Stimulated activated CD4-positive, alpha-beta T cell treated with anti-CD3 and anti-CD28 coated beads, Interleukin-12 subunit alpha, Interleukin-12 subunit beta, amount 100 ng/mL, for 48 hours (primary cell): Measurements from ENCODE around the gene NUDC.
"Not testable (repeated sequence)": the region's sequence is repeated elsewhere in the genome, so short reads cannot be mapped to it uniquely, and the experiment has no call there.

ENCODE experiments used
- DNase-seq, 3 donors: peaks; one replicate each; pipeline ENCODE4 v3.0.0-alpha.2; 2020; ENCODE audit warnings: low read depth in 2 of 3, low spot score in 1 of 3

NUDC gene

DNA sequence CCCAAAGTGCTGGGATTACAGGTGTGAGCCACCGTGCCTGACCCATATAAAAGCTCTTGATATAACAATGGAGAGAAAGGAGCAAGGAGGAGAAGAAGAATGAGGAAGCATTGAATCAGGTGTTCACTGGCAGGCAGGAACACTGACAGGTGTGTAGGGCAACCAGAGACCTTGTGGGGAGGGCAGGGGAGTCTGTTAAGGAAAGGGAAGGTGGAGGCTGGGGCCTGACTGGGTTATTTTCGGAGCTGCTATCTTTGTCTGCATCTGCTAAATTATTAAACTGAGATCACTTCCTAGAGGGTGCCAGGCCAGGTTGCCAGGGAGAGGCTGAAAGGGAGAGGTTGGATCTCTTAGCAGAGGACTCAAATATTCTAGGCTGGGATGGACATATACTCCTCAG lies 65.1 kb downstream of the NUDC start:
- DNase-seq, result no peak

DNA sequence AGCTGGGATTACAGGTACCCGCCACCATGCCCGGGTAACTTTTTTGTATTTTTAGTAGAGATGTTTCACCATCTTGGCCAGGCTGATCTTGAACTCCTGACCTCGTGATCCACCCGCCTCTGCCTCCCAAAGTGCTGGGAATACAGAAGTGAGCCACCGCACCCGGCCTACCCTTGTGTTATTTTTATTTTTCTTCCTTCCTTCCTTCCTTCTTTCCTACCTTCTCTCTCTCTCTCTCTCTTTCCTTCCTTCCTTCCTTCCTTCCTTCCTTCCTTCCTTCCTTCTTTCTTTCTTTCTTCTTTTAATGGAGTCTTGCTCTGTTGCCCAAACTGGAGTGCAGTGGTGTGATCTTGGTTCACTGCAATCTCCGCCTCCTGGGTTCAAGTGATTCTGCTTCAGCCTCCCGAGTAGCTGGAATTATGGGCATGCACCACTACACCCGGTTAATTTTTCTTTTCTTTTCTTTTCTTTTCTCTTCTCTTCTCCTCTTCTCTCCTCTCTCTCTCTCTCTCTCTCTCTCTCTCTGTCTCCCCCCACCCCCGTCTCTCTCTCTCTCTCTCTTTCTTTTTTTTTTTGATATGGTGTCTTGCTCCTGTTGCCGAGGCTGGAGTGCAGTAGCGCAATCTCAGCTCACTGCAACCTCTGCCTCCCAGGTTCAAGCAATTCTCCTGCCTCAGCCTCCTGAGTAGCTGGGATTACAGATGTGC lies 68.0 kb downstream of the NUDC start:
- not testable (repeated sequence) for DNase-seq

GRCh38 chr1:26991310-26992116 lies 70.0 kb downstream of the NUDC start:
- no peak for DNase-seq

DNA sequence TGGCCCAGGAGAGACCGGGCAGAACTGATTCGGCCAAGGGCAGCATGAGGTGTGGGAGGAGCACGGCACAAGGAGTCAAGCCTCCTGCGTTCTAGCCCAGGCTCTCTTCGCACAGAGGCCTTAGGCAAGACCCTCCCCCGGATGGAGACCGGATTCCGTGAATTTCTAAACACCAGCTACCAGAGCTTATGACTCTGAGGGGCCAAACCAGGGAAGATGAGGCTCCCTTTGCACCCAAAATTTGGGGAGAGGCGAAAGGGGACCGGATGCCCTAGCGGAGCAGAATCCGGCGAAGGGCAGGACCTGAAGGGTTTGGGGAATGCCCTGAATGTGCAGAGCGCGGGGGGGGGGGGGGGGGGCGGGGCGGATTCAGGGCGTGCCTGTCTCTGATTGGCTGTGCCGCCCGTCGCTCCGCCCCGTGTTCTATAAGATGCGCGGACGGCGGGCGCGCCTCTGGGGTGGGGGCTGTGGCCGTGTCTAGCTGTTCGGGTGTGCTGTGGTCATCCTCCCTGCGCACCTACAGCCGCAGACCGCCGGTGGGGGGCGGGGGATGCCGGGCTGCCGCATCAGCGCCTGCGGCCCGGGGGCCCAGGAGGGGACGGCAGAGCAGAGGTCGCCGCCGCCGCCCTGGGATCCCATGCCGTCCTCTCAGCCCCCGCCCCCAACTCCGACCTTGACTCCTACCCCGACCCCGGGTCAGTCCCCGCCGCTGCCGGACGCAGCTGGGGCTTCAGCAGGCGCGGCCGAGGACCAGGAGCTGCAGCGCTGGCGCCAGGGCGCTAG lies 71.9 kb downstream of the NUDC start, which contains the start of gene TRNP1:
TSS of gene TRNP1 (plus strand) at position 456 of the 783 bp plus-strand sequence. CDS start at position 551, 95 bp downstream.
- DNase-seq, result peak; percentile 33 to 63 (median 42)

DNA sequence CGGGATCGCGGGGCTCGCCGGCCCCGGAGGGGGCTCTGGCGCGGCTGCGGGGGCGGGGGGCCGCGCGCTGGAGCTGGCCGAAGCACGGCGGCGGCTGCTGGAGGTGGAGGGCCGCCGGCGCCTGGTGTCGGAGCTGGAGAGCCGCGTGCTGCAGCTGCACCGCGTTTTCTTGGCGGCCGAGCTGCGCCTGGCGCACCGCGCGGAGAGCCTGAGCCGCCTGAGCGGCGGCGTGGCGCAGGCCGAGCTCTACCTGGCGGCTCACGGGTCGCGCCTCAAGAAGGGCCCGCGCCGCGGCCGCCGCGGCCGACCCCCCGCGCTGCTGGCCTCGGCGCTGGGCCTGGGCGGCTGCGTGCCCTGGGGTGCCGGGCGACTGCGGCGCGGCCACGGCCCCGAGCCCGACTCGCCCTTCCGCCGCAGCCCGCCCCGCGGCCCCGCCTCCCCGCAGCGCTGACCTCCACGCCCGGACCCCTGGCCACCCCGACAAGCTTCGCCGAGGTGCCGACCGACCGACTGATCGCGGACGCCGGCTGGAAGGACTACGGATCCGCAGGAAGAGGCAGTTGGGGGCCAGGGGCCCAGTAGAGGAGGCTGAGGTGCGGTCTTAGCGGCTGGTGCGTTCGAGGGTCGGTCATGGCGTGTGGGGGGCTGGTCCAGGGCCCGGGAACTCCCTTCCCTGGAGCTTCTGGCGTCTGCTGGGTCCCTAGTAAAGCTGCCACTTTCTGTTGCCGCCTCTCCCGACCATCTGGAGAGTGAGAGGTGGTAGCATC lies 72.7 kb downstream of the NUDC start:
- no peak for DNase-seq

- no peak for DNase-seq
Measured at GRCh38 chr1:26994787-26995517, 73.4 kb downstream of the NUDC start.

DNA sequence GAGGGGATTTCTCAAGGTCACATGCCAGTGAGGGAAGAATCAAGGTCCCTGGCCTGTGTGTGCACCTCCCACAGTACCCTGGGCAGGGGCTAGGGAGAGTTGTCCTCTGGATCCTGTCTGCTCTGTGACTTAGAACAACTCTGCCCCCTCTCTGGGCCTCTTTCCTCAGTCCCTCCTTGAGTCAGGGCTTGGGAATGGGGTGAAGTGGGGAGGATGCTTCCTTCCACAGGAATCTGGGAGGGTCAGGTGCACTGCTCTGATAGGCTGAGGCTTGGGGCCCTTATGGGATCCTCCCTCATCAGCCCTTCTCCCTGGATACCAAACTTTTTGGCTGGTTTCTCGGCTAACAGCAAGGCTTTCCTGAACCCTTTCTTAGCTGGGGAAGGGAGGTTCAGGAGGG lies 74.5 kb downstream of the NUDC start:
- DNase-seq, result no peak
